A549 (cell line): ENCODE results near the gene ANKRD6. TPM values are rescaled to one million over a fixed set of nuclear protein-coding genes. Genes with fewer than 3 reads are reported as not detected.

Experiments
- ATAC-seq, 2 experiments: fragments of 200-7000 bp in 1 of 2; fragments of >200 bp in 1 of 2; cut with Nextera tagmentation in 1 of 2; cut with Tn5 transposase in 1 of 2; 3 replicates each; pipeline versions ENCODE4 v1.8.0 to v1.9.1; 2018 to 2020; ENCODE audit warnings: mild to moderate bottlenecking in 1 of 2, moderate library complexity in 1 of 2
- CTCF ChIA-PET: fragments of 300-600 bp; sonication (Branson Sonifier 250); formaldehyde crosslinking; extraction: SDS; loops from one replicate; lab custom pipeline; 2021; ENCODE audit warnings: antibody characterized with exemption, inconsistent platforms; lab: Yijun Ruan, JAX
- POLR2A ChIA-PET: fragments of 350-600 bp; formaldehyde crosslinking; extraction: SDS; loops from one replicate; lab custom pipeline; 2021; ENCODE audit warnings: antibody characterized with exemption, inconsistent platforms; lab: Yijun Ruan, JAX
- DNase-seq, 2 experiments: peaks; one replicate each; pipeline versions ENCODE4 v3.0.0 to v3.0.0-alpha.2; 2011 to 2016; ENCODE audit warnings: low read depth in 1 of 2, low spot score in 1 of 2
- FAIRE-seq: peaks from 2 replicates; lab custom pipeline; 2011; peaks lifted over from hg19 to GRCh38; lab: Jason Lieb, UNC
- H3K27ac ChIP-seq, 2 experiments: fragments of >200 bp; sonication (Bioruptor Twin); formaldehyde crosslinking; 3 replicates each; pipeline ENCODE4 v1.5.1; 2016 to 2017
- H3K4me1 ChIP-seq: fragments of >200 bp; sonication (Bioruptor Twin); formaldehyde crosslinking; 3 replicates; pipeline ENCODE4 v1.6.1; 2016
- H3K4me2 ChIP-seq: fragments of >200 bp; sonication (Bioruptor Twin); formaldehyde crosslinking; 3 replicates; pipeline ENCODE4 v1.6.1; 2016
- H3K4me3 ChIP-seq: fragments of >200 bp; sonication (Bioruptor Twin); formaldehyde crosslinking; 3 replicates; pipeline ENCODE4 v1.5.1; 2016
- H3K9me3 ChIP-seq: fragments of >200 bp; sonication (Bioruptor Twin); formaldehyde crosslinking; 3 replicates; pipeline ENCODE4 v1.6.1; 2016
- CBX8 ChIP-seq: fragments of 200-600 bp; sonication (generic); IDR thresholded peaks from 2 replicates; pipeline ENCODE4 v1.6.1; 2016
- CHD2 ChIP-seq: fragments of 150-350 bp; IDR thresholded peaks from 2 replicates; pipeline ENCODE4 v1.6.1; 2014; ENCODE audit warnings: low read length; ENCODE audit not compliant: partially characterized antibody
- EHF ChIP-seq: fragments of 250-450 bp; sonication (Bioruptor Pico); IDR thresholded peaks from 2 replicates; pipeline ENCODE4 v1.5.0; 2020; ENCODE audit warnings: mild to moderate bottlenecking
- EP300 ChIP-seq, 2 experiments: fragments of >200 bp; sonication (Bioruptor Twin); formaldehyde crosslinking; IDR thresholded peaks; 2 replicates in 1 of 2; 3 replicates in 1 of 2; pipeline ENCODE4 v1.6.1; 2016 to 2017
- ESRRA ChIP-seq: fragments of 150-350 bp; IDR thresholded peaks from 2 replicates; pipeline ENCODE4 v1.6.1; 2014; ENCODE audit warnings: mild to moderate bottlenecking, low read length, borderline replicate concordance
- FOSB ChIP-seq: fragments of 250-450 bp; sonication (Bioruptor Pico); IDR thresholded peaks from 2 replicates; pipeline ENCODE4 v1.5.0; 2020; ENCODE audit warnings: mild to moderate bottlenecking, moderate library complexity
- GATA3 ChIP-seq: IDR thresholded peaks from 2 replicates; pipeline ENCODE4 v1.6.1; 2012; ENCODE audit warnings: borderline replicate concordance
- HDAC2 ChIP-seq: fragments of 200-600 bp; sonication (generic); IDR thresholded peaks from 2 replicates; pipeline ENCODE4 v1.6.1; 2016
- HEYL ChIP-seq: fragments of 250-450 bp; sonication (Bioruptor Pico); IDR thresholded peaks from 2 replicates; pipeline ENCODE4 v1.8.0; 2021; ENCODE audit warnings: mild to moderate bottlenecking, moderate library complexity
- HOXA7 ChIP-seq: fragments of 250-450 bp; sonication (Bioruptor Pico); IDR thresholded peaks from 2 replicates; pipeline ENCODE4 v1.5.0; 2020; ENCODE audit warnings: mild to moderate bottlenecking, moderate library complexity
- HOXB13 ChIP-seq: fragments of 250-450 bp; sonication (Bioruptor Pico); IDR thresholded peaks from 2 replicates; pipeline ENCODE4 v1.5.0; 2020; ENCODE audit warnings: low read depth, mild to moderate bottlenecking, moderate library complexity
- HOXB5 ChIP-seq: fragments of 250-450 bp; sonication (Bioruptor Pico); IDR thresholded peaks from 2 replicates; pipeline ENCODE4 v1.5.0; 2020; ENCODE audit warnings: mild to moderate bottlenecking, moderate library complexity
- KDM5A ChIP-seq: fragments of 200-600 bp; sonication (generic); IDR thresholded peaks from 2 replicates; pipeline ENCODE4 v1.6.1; 2016; ENCODE audit warnings: antibody characterized with exemption, mild to moderate bottlenecking
- MAFK ChIP-seq: fragments of 450-650 bp; IDR thresholded peaks from 2 replicates; pipeline ENCODE4 v1.6.1; 2014; ENCODE audit not compliant: partially characterized antibody
- NFE2L2 ChIP-seq: fragments of 150-350 bp; conservative IDR thresholded peaks from 2 replicates; pipeline ENCODE4 v1.6.1; 2014; ENCODE audit warnings: low read length
- RARB ChIP-seq: fragments of 250-450 bp; sonication (Bioruptor Pico); IDR thresholded peaks from 2 replicates; pipeline ENCODE4 v1.8.0; 2021; ENCODE audit warnings: mild to moderate bottlenecking, moderate library complexity
- RCOR1 ChIP-seq: fragments of 150-350 bp; IDR thresholded peaks from 2 replicates; pipeline ENCODE4 v1.6.1; 2014; ENCODE audit warnings: antibody characterized with exemption, low read length, low read depth
- TFCP2L1 ChIP-seq: fragments of 250-450 bp; sonication (Bioruptor Pico); IDR thresholded peaks from 2 replicates; pipeline ENCODE4 v1.5.0; 2021; ENCODE audit warnings: mild to moderate bottlenecking
- ZC3H11A ChIP-seq: fragments of 450-650 bp; IDR thresholded peaks from 2 replicates; pipeline ENCODE4 v1.6.1; 2014; ENCODE audit warnings: antibody characterized with exemption, mild to moderate bottlenecking
- ZNF302 ChIP-seq: fragments of 250-450 bp; sonication (Bioruptor Pico); IDR thresholded peaks from 2 replicates; pipeline ENCODE4 v1.9.0; 2021; ENCODE audit warnings: inconsistent platforms, mild to moderate bottlenecking, moderate library complexity
- ZSCAN20 ChIP-seq: fragments of 250-450 bp; sonication (Bioruptor Pico); IDR thresholded peaks from 2 replicates; pipeline ENCODE4 v1.8.0; 2022; ENCODE audit warnings: mild to moderate bottlenecking, moderate library complexity
- whole genome bisulfite sequencing: methylation state at CpG from one replicate; pipeline ENCODE4 v1.1.6; 2017; ENCODE audit errors: missing lambda C conversion rate; 5-methylcytosine and 5-hydroxymethylcytosine counted together
- polyA plus RNA-seq, 4 experiments: library from polyadenylated mRNA; depleted of rRNA in 3 of 4; stranded (reverse); fragments of >200 nt; fragmentation: RNase III in 1 of 4; extraction: RNeasy Plus Mini Kit Qiagen cat#74134 plus additional on column Dnase treatment in 1 of 4; gene quantifications; 2 replicates in 3 of 4; 3 replicates in 1 of 4; pipeline ENCODE4 v1.2.3, GENCODE V29; 2011 to 2017
- TF ChIP-seq, protein P1 (sequence below): IDR thresholded peaks from 2 replicates; pipeline ENCODE4 v1.6.1; 2012
- TF ChIP-seq, protein P2 (sequence below): IDR thresholded peaks from 2 replicates; pipeline ENCODE4 v1.6.1; 2012

The ANKRD6 gene
- polyA plus RNA-seq, 2 of the 4 experiments (the other 2 are of a cell fraction): 2.2 to 3.6 TPM

DNA sequence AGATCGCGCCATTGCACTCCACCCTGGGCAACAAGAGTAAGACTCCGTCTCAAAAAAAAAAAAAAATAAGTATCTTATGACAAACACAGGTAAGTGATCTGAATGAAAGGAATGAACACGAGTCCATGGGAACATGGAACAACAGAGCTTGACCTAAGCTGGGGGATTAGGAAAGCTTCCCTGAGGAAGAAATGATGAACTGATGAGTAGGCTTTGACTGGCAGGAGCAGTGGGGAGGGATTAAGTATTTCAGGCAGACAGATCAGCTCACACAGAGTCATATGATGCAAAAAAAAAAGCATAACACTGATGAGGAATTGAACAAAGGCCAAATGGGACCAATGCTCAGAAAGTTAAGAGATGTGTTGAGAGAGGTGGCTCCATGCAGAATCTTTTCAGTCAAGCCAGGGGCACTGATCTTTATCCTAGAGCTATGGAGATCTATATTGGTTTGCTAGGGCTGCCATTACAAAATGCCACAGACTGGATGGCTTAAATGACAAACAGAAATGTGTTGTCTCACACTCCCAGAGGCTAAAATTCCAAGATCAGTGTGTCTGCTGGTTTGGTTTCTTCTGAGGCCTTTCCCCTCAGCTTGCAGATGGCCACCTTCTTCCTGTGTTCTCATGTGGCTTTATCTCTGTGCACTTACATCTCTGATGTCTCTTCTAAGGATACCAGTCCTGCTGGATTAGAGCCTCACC is 85.6 kb downstream of the ANKRD6 start (continued):
- no peak for TF ChIP-seq GATA3
- TF ChIP-seq, protein P1, sequence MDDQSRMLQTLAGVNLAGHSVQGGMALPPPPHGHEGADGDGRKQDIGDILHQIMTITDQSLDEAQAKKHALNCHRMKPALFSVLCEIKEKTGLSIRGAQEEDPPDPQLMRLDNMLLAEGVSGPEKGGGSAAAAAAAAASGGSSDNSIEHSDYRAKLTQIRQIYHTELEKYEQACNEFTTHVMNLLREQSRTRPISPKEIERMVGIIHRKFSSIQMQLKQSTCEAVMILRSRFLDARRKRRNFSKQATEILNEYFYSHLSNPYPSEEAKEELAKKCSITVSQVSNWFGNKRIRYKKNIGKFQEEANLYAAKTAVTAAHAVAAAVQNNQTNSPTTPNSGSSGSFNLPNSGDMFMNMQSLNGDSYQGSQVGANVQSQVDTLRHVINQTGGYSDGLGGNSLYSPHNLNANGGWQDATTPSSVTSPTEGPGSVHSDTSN: no peak
- TF ChIP-seq RARB: no peak

DNA sequence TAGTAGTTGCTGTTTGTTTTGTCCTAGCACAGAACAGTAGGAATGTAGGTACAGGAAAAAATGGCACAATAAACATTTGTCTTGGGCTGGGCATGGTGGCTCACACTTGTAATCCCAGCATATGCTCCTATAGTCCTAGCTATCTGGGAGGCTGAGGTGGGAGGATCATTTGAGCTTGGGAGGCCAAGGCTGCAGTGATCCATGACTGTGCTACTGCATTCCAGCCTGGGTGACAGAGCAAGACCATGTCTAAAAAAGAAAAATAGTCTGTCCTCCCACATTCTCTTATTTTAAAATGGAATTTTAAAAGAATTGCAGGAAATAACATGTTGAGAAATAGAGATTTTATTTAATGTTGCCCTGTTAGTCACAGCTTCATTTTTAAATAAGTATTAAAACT is 87.8 kb downstream of the ANKRD6 start:
- ChIA-PET POLR2A (no interaction called here), CTCF (no interaction called here)
- Histone ChIP-seq H3K4me3 (no peak overlapping the region), H3K27ac (no peak overlapping the region), H3K4me1 (no peaks in the 10 kb centered on the region), H3K4me2 (no peak overlapping the region), H3K9me3 (no peaks in the 10 kb centered on the region)
- DNase-seq: no peak
- no peak for FAIRE-seq
- TF ChIP-seq GATA3 (no peak), HOXA7 (no peak), HEYL (CRISPR knock-in tag) (no peak), HOXB5 (CRISPR knock-in tag) (no peak), ZNF302 (CRISPR knock-in tag) (no peak), KDM5A (no peak), ESRRA (no peak), ZC3H11A (no peak), CBX8 (no peak), MAFK (no peak), RARB (no peak), RCOR1 (no peak), TFCP2L1 (CRISPR knock-in tag) (no peak), HOXB13 (CRISPR knock-in tag) (no peak)
- TF ChIP-seq, protein P2, sequence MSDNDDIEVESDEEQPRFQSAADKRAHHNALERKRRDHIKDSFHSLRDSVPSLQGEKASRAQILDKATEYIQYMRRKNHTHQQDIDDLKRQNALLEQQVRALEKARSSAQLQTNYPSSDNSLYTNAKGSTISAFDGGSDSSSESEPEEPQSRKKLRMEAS: no peak
- no peak for ATAC-seq

DNA sequence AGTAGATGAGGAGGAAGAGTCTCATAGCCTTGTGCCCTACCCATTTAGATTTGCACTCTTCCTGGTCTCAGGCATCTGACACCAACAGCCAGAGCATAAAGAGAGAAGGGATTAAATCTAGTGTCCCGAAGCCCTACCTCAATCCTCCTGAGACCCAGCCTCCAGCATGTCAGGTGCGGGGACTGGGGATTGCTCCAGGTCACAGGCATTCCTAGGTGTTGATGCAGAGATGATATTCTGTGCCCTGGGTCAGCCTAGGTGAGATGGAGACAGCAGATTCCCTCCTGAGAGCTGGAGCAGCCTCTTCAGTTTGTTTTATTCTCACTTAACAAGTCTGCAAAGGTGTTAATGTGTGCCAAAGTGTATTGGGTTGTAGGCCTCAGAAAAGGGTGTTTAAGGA is 89.8 kb downstream of the ANKRD6 start:
- DNase-seq (no peak), ATAC-seq (no peak), FAIRE-seq (no peak)
- H3K4me1 ChIP-seq: no peaks in the 10 kb centered on the region
- H3K4me2 ChIP-seq: no peak overlapping the region
- ChIA-PET CTCF (no interaction called here), POLR2A (no interaction called here)
- H3K27ac ChIP-seq: no peak overlapping the region
- no peak overlapping the region for H3K4me3 ChIP-seq
- WGBS: 37% methylated on average over 2 of the region's 2 CpGs
- no peaks in the 10 kb centered on the region for H3K9me3 ChIP-seq
- TF ChIP-seq EP300 (IDR thresholded peaks at IDR 0.05) (no peak), NFE2L2 (no peak), FOSB (CRISPR knock-in tag) (no peak), ZSCAN20 (CRISPR knock-in tag) (no peak), HDAC2 (no peak), CHD2 (no peak), EHF (CRISPR knock-in tag) (no peak)
- TF ChIP-seq, protein P1: no peak
